SK-N-SH treated with all-trans-retinoic acid at 6 μM for 48 hours (cell line): ENCODE measurements around the gene CSNK1A1L.

ENCODE experiments used
- ATAC-seq: fragments of 200-7000 bp; cut with Tn5 transposase; 3 replicates; pipeline ENCODE4 v1.9.1; 2020; ENCODE audit warnings: mild to moderate bottlenecking, moderate library complexity
- ARNTL ChIP-seq: fragments of 450-650 bp; formaldehyde crosslinking; IDR thresholded peaks from 2 replicates; pipeline ENCODE4 v1.5.0; 2020; ENCODE audit warnings: low read depth, mild to moderate bottlenecking, moderate library complexity, borderline replicate concordance
- BACH2 ChIP-seq: fragments of 250-450 bp; sonication (Bioruptor Pico); IDR thresholded peaks from 2 replicates; pipeline ENCODE4 v1.9.0; 2021; ENCODE audit warnings: mild to moderate bottlenecking, borderline replicate concordance
- CREB5 ChIP-seq: fragments of 250-450 bp; sonication (Bioruptor Pico); IDR thresholded peaks from 2 replicates; pipeline ENCODE4 v1.5.1; 2020; ENCODE audit warnings: low read depth, mild to moderate bottlenecking, moderate library complexity
- CSRNP3 ChIP-seq: fragments of 250-450 bp; sonication (Bioruptor Pico); IDR thresholded peaks from 2 replicates; pipeline ENCODE4 v1.5.1; 2021; ENCODE audit warnings: mild to moderate bottlenecking, moderate library complexity
- ESRRG ChIP-seq: fragments of 250-450 bp; sonication (Bioruptor Pico); IDR thresholded peaks from 2 replicates; pipeline ENCODE4 v1.6.1; 2021; ENCODE audit warnings: mild to moderate bottlenecking
- GLIS3 ChIP-seq: fragments of 250-450 bp; sonication (Bioruptor Pico); IDR thresholded peaks from 2 replicates; pipeline ENCODE4 v1.5.0; 2020; ENCODE audit warnings: mild to moderate bottlenecking, moderate library complexity
- ISL1 ChIP-seq: fragments of 250-450 bp; sonication (Bioruptor Pico); IDR thresholded peaks from 2 replicates; pipeline ENCODE4 v2.1.2; 2022; ENCODE audit warnings: mild to moderate bottlenecking, moderate library complexity
- OSR1 ChIP-seq: fragments of 250-450 bp; sonication (Bioruptor Pico); IDR thresholded peaks from 2 replicates; pipeline ENCODE4 v1.8.0; 2022; ENCODE audit warnings: moderate library complexity, mild to moderate bottlenecking, inconsistent platforms
- PATZ1 ChIP-seq: fragments of 250-450 bp; sonication (Bioruptor Pico); IDR thresholded peaks from 2 replicates; pipeline ENCODE4 v1.8.0; 2020; ENCODE audit warnings: mild to moderate bottlenecking, moderate library complexity, borderline replicate concordance
- POU6F1 ChIP-seq: fragments of 250-450 bp; sonication (Bioruptor Pico); IDR thresholded peaks from 2 replicates; pipeline ENCODE4 v1.8.0; 2021; ENCODE audit warnings: low read depth, mild to moderate bottlenecking, moderate library complexity, borderline replicate concordance
- PPARA ChIP-seq: fragments of 250-450 bp; sonication (Bioruptor Pico); IDR thresholded peaks from 2 replicates; pipeline ENCODE4 v1.5.0; 2020; ENCODE audit warnings: mild to moderate bottlenecking, borderline replicate concordance
- RARB ChIP-seq: fragments of 250-450 bp; sonication (Bioruptor Pico); IDR thresholded peaks from 2 replicates; pipeline ENCODE4 v1.8.0; 2021; ENCODE audit warnings: mild to moderate bottlenecking, moderate library complexity
- SNAI2 ChIP-seq: fragments of 250-450 bp; sonication (Bioruptor Pico); IDR thresholded peaks from 2 replicates; pipeline ENCODE4 v1.5.0; 2020; ENCODE audit warnings: mild to moderate bottlenecking, moderate library complexity
- TCF4 ChIP-seq: fragments of 250-450 bp; sonication (Bioruptor Pico); IDR thresholded peaks from 2 replicates; pipeline ENCODE4 v1.8.0; 2021; ENCODE audit warnings: mild to moderate bottlenecking, moderate library complexity, borderline replicate concordance
- TOX ChIP-seq: fragments of 250-450 bp; sonication (Bioruptor Pico); IDR thresholded peaks from 2 replicates; pipeline ENCODE4 v1.8.0; 2021; ENCODE audit warnings: mild to moderate bottlenecking, moderate library complexity, borderline replicate concordance
- TSHZ2 ChIP-seq: fragments of 250-450 bp; sonication (Bioruptor Pico); IDR thresholded peaks from 2 replicates; pipeline ENCODE4 v1.5.0; 2020; ENCODE audit warnings: mild to moderate bottlenecking, moderate library complexity
- ZC3H10 ChIP-seq: fragments of 250-450 bp; sonication (Bioruptor Pico); IDR thresholded peaks from 2 replicates; pipeline ENCODE4 v1.5.1; 2021; ENCODE audit warnings: mild to moderate bottlenecking, moderate library complexity
- ZFP3 ChIP-seq: fragments of 250-450 bp; sonication (Bioruptor Pico); IDR thresholded peaks from 2 replicates; pipeline ENCODE4 v1.5.0; 2020; ENCODE audit warnings: mild to moderate bottlenecking, moderate library complexity
- ZFP30 ChIP-seq: fragments of 450-650 bp; formaldehyde crosslinking; IDR thresholded peaks from 2 replicates; pipeline ENCODE4 v1.5.0; 2022; ENCODE audit warnings: mild to moderate bottlenecking, moderate library complexity
- ZNF565 ChIP-seq: fragments of 450-650 bp; formaldehyde crosslinking; conservative IDR thresholded peaks from 2 replicates; pipeline ENCODE4 v1.5.0; 2020; ENCODE audit warnings: low read depth, mild to moderate bottlenecking, moderate library complexity
- ZNF70 ChIP-seq: fragments of 450-650 bp; formaldehyde crosslinking; IDR thresholded peaks from 2 replicates; pipeline ENCODE4 v1.5.0; 2020; ENCODE audit warnings: mild to moderate bottlenecking, moderate library complexity
- ZNF8 ChIP-seq: fragments of 450-650 bp; formaldehyde crosslinking; IDR thresholded peaks from 2 replicates; pipeline ENCODE4 v1.5.0; 2020; ENCODE audit warnings: mild to moderate bottlenecking, moderate library complexity

CSNK1A1L gene

GRCh38 chr13:37138169-37138568 is 32.7 kb upstream of the CSNK1A1L start:
- TF ChIP-seq ZFP3 (CRISPR knock-in tag) (no peak), ISL1 (CRISPR knock-in tag) (0 out of 2 replicates have a peak, but pooled peaks have one; percentile 32), BACH2 (CRISPR knock-in tag) (no peak), ARNTL (CRISPR knock-in tag) (no peak)
- TF ChIP-seq, all 23 proteins: peak for 1
- ATAC-seq, result peak; percentile 53; the same call in 2 of the 3 replicates

GRCh38 chr13:37136633-37137032 is 31.2 kb upstream of the CSNK1A1L start:
- TF ChIP-seq ZNF565 (CRISPR knock-in tag), result no peak
- TF ChIP-seq RARB (CRISPR knock-in tag), result no peak
- no peak for TF ChIP-seq BACH2 (CRISPR knock-in tag)
- TF ChIP-seq CREB5 (CRISPR knock-in tag), result no peak
- TF ChIP-seq PATZ1 (CRISPR knock-in tag), result no peak
- TF ChIP-seq OSR1 (CRISPR knock-in tag), result no peak
- TF ChIP-seq CSRNP3 (CRISPR knock-in tag), result no peak
- no peak for TF ChIP-seq ARNTL (CRISPR knock-in tag)
- TF ChIP-seq ZFP30 (CRISPR knock-in tag), result no peak
- no peak for TF ChIP-seq ESRRG (CRISPR knock-in tag)
- no peak for TF ChIP-seq ZNF70 (CRISPR knock-in tag)
- TF ChIP-seq POU6F1 (CRISPR knock-in tag), result no peak
- TF ChIP-seq SNAI2, result no peak
- no peak for TF ChIP-seq ZFP3 (CRISPR knock-in tag)
- TF ChIP-seq ZC3H10 (CRISPR knock-in tag), result no peak
- no peak for TF ChIP-seq PPARA (CRISPR knock-in tag)
- TF ChIP-seq GLIS3 (CRISPR knock-in tag), result no peak
- no peak for TF ChIP-seq TCF4 (CRISPR knock-in tag)
- TF ChIP-seq, all 23 proteins: peak for 0
- no peak for ATAC-seq

- TF ChIP-seq ZC3H10 (CRISPR knock-in tag) (no peak), ZNF8 (no peak), TSHZ2 (CRISPR knock-in tag) (no peak), GLIS3 (CRISPR knock-in tag) (no peak), ZFP3 (CRISPR knock-in tag) (no peak), BACH2 (CRISPR knock-in tag) (no peak), TCF4 (CRISPR knock-in tag) (no peak), ISL1 (CRISPR knock-in tag) (no peak), PPARA (CRISPR knock-in tag) (no peak), ZFP30 (CRISPR knock-in tag) (no peak), POU6F1 (CRISPR knock-in tag) (no peak), ESRRG (CRISPR knock-in tag) (no peak), PATZ1 (CRISPR knock-in tag) (no peak), OSR1 (CRISPR knock-in tag) (no peak), TOX (CRISPR knock-in tag) (no peak), ZNF565 (CRISPR knock-in tag) (no peak), ZNF70 (CRISPR knock-in tag) (no peak)
- TF ChIP-seq, all 23 proteins: peak for 0
- ATAC-seq, result no peak
Measured at GRCh38 chr13:37136187-37136586, 30.7 kb upstream of the CSNK1A1L start.
